GM12875 (cell line): Measurements from ENCODE around the gene EPAS1.

Experiments used
- H3K4me3 ChIP-seq: one replicate; pipeline ENCODE4 v1.5.1; 2011; ENCODE audit warnings: low read depth, low read length, control low read depth
- CTCF ChIP-seq: IDR thresholded peaks from 2 replicates; pipeline ENCODE4 v1.5.1; 2011; ENCODE audit warnings: low read depth, mild to moderate bottlenecking, control low read depth, inconsistent platforms, low read length, moderate library complexity, borderline replicate concordance; ENCODE audit not compliant: insufficient read depth

EPAS1 gene

GRCh38 chr2:46264447-46264846, 32.8 kb upstream of the EPAS1 start:
- H3K4me3 ChIP-seq: no peak overlapping the region
- TF ChIP-seq CTCF: no peak

- no peak overlapping the region for H3K4me3 ChIP-seq
Observed at GRCh38 chr2:46266134-46266533, 31.1 kb upstream of the EPAS1 start.

GRCh38 chr2:46267616-46268015, 29.6 kb upstream of the EPAS1 start:
- H3K4me3 ChIP-seq: no peak overlapping the region
- TF ChIP-seq CTCF: no peak

More at GRCh38 chr2:46266134-46266533, 31.1 kb upstream of the EPAS1 start:
- TF ChIP-seq CTCF: no peak

- TF ChIP-seq CTCF: no peak
- H3K4me3 ChIP-seq: no peak overlapping the region
Observed at GRCh38 chr2:46268196-46268595, 29.0 kb upstream of the EPAS1 start.

- TF ChIP-seq CTCF: no peak
- H3K4me3 ChIP-seq: no peak overlapping the region
Observed at GRCh38 chr2:46269001-46269400, 28.2 kb upstream of the EPAS1 start.

GRCh38 chr2:46269544-46270273, 27.5 kb upstream of the EPAS1 start:
- H3K4me3 ChIP-seq: no peak overlapping the region
- TF ChIP-seq CTCF: no peak

GRCh38 chr2:46270384-46270783, 26.8 kb upstream of the EPAS1 start:
- no peak for TF ChIP-seq CTCF
- H3K4me3 ChIP-seq: no peak overlapping the region
